ENCODE data around the gene CERS4. TPM values are rescaled to one million over a fixed set of nuclear protein-coding genes. Genes with fewer than 3 reads are reported as not detected.
"Not testable (repeated sequence)": the region's sequence is repeated elsewhere in the genome, so short reads cannot be mapped to it uniquely, and the experiment has no call there.

Gene CERS4
- total and polyA plus RNA-seq, 7 donors, result 1.4 to 40.0 (median 24.1) TPM

DNA sequence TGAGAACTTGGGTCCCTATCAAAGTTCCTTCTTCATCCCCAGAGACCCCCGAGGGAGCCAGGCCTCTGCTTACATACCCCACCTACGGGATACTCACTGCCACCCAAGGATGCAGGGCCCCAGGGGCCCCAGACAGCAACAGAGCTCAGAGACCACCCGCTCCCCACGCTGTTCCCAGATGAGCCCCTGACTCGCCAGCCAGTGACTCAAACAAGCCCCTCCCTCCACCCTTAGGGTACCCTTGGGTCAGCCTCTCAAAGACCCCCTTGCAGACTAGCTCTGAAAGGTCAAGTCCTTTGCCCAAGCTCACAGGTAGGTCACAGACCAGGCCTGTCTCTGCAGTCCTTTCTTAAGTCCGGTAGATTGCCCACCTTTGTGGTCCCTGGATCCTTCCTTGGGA, 53.3 kb downstream of the CERS4 start:
- no peak overlapping the region for H3K27ac ChIP-seq
- no peak overlapping the region for H3K4me3 ChIP-seq
- H3K36me3 ChIP-seq, result peaks cover under 1 to 28% (median 8%) of the 10 kb centered on the region in 4 donors
- no peaks in the 10 kb centered on the region for H3K4me1 ChIP-seq
- no peaks in the 10 kb centered on the region for H3K9me3 ChIP-seq
- TF ChIP-seq POLR2A (IDR thresholded peaks at IDR 0.05), result no peak
- TF ChIP-seq, protein P1, sequence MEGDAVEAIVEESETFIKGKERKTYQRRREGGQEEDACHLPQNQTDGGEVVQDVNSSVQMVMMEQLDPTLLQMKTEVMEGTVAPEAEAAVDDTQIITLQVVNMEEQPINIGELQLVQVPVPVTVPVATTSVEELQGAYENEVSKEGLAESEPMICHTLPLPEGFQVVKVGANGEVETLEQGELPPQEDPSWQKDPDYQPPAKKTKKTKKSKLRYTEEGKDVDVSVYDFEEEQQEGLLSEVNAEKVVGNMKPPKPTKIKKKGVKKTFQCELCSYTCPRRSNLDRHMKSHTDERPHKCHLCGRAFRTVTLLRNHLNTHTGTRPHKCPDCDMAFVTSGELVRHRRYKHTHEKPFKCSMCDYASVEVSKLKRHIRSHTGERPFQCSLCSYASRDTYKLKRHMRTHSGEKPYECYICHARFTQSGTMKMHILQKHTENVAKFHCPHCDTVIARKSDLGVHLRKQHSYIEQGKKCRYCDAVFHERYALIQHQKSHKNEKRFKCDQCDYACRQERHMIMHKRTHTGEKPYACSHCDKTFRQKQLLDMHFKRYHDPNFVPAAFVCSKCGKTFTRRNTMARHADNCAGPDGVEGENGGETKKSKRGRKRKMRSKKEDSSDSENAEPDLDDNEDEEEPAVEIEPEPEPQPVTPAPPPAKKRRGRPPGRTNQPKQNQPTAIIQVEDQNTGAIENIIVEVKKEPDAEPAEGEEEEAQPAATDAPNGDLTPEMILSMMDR (IDR thresholded peaks at IDR 0.05), result no peak
- TF ChIP-seq POLR2AphosphoS5 (IDR thresholded peaks at IDR 0.05), result no peak
- no peak for TF ChIP-seq EP300 (IDR thresholded peaks at IDR 0.05)
- H3K27me3 ChIP-seq, result peaks cover 0 to 1% (median 0%) of the 10 kb centered on the region in 3 donors
- intact Hi-C loops (cut with DNase I), result no loop called here
- DNase-seq, result peak; percentile 50
- 95 to 96% methylated on average over 6 of the region's 6 CpGs for WGBS, 2 donors

DNA sequence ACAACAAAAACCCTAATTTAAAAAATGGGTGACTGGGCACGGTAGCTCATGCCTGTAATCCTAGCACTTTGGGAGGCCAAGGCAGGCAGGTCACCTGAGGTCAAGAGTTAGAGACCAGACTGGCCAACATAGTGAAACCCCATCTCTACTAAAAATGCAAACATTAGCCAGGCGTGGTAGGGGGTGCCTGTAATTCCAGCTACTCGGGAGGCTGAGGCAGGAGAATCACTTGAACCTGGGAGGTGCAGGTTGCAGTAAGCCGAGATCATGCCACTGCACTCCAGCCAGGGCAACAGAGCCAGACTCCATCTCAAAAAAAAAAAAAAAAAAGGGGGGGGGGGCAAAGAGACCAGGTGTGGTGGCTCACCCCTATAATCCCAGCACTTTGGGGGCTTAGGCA, 55.1 kb downstream of the CERS4 start:
- H3K4me3 ChIP-seq, result not testable (repeated sequence)
- peak; percentile 1 for DNase-seq

DNA sequence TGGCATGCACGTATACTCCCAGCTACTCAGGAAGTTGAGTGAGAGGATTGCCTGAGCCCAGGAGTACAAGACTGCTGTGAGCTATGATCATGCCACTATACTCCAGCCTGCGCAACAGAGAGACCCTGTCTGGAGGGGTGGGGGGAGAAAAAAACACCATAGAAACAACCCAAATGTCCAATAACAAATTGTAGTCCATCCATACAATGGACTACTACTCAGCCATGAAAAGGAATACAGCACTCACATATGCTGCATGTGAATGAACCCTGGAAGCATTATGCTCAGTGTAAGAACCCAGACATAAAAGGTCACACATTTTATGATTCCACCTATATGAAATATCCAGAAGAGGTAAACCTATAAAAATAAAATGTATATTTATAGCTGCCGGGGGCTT, 56.7 kb downstream of the CERS4 start:
- H3K27ac ChIP-seq, result no peak overlapping the region
- H3K4me1 ChIP-seq, result peaks cover 0 to 13% (median 6%) of the 10 kb centered on the region in 4 donors
- intact Hi-C loops (cut with DNase I), result no loop called here
- 74 to 76% methylated on average over 3 of the region's 3 CpGs for WGBS, 2 donors
- no peak for TF ChIP-seq POLR2A (IDR thresholded peaks at IDR 0.05)
- TF ChIP-seq POLR2AphosphoS5 (IDR thresholded peaks at IDR 0.05), result no peak
- TF ChIP-seq, protein P1 (IDR thresholded peaks at IDR 0.05), result no peak
- TF ChIP-seq EP300 (IDR thresholded peaks at IDR 0.05), result no peak
- peaks cover 0 to 12% (median 8%) of the 10 kb centered on the region in 4 donors for H3K36me3 ChIP-seq
- no peak overlapping the region for H3K4me3 ChIP-seq
- peaks cover 0 to 8% (median 0%) of the 10 kb centered on the region in 3 donors for H3K27me3 ChIP-seq
- H3K9me3 ChIP-seq, result no peaks in the 10 kb centered on the region
- DNase-seq, result peak; percentile 34

More for the DNA sequence above, 55.1 kb downstream of the CERS4 start:
- H3K27me3 ChIP-seq; H3K9me3 ChIP-seq; intact Hi-C loops (cut with DNase I); H3K4me1 ChIP-seq; H3K27ac ChIP-seq: not testable (repeated sequence)
- 80 to 85% methylated on average over 4 of the region's 4 CpGs for WGBS, 2 donors
- peaks cover 0 to 19% (median 8%) of the 10 kb centered on the region in 4 donors for H3K36me3 ChIP-seq

DNA sequence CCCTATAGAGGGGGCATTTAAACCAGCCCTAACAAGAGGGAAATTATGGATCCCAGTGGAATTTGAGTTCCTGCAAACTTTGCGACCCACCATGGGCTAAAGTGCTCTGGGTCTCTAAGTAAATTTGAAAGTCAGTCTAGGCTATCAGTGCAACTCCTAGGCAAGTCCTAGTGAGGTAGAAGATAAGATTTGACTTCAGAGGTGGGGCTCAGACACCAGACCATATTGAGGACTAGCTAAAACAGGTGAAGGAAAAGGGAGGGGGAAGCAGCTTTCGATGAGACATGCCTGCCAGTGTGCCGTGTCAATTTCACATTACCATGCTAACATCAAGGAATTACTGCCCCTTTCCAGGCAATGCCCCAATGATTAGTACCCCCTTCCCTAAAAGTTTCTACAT, 60.6 kb downstream of the CERS4 start:
- no peak overlapping the region for H3K27ac ChIP-seq
- TF ChIP-seq POLR2A (IDR thresholded peaks at IDR 0.05), result no peak
- intact Hi-C loops (cut with DNase I), result no loop called here
- no peak for DNase-seq
- H3K4me3 ChIP-seq, result peak overlapping the region in 1 of 4 donors; percentile 50
- H3K9me3 ChIP-seq, result no peaks in the 10 kb centered on the region
- H3K27me3 ChIP-seq, result peaks cover 0 to 8% (median 0%) of the 10 kb centered on the region in 3 donors
- 78 to 92% methylated on average over 3 of the region's 3 CpGs for WGBS, 2 donors
- no peaks in the 10 kb centered on the region for H3K36me3 ChIP-seq
- H3K4me1 ChIP-seq, result peaks cover 0 to 13% (median 6%) of the 10 kb centered on the region in 4 donors

DNA sequence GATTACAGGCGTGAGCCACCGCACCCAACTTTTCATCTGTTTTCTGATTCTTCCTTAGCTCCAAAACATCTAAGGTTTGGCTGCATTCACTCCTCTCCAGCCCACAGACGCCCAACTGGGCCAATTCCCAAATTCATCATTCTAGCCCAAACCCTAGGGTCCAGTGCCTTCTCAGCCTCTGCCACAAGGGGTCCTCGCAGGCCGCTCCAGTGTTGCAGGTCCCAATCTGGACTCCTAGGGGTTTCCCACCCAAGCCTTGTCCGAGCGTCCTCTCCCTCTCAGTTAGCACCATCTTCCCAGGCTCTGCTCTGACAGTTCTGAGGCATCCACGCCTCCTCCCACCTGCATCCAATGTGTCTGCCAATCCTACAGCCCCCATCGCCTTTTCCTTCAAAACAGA, 67.3 kb downstream of the CERS4 start:
- H3K4me1 ChIP-seq; DNase-seq; H3K36me3 ChIP-seq; H3K27me3 ChIP-seq; H3K27ac ChIP-seq; H3K4me3 ChIP-seq; intact Hi-C loops (cut with DNase I); H3K9me3 ChIP-seq: not testable (repeated sequence)
- WGBS, 2 donors, result no CpG with 5 or more reads among the region's 9 CpGs

DNA sequence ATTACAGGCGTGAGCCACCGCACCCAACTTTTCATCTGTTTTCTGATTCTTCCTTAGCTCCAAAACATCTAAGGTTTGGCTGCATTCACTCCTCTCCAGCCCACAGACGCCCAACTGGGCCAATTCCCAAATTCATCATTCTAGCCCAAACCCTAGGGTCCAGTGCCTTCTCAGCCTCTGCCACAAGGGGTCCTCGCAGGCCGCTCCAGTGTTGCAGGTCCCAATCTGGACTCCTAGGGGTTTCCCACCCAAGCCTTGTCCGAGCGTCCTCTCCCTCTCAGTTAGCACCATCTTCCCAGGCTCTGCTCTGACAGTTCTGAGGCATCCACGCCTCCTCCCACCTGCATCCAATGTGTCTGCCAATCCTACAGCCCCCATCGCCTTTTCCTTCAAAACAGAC, 82.2 kb downstream of the CERS4 start:
- H3K27me3 ChIP-seq; H3K27ac ChIP-seq; intact Hi-C loops (cut with DNase I); H3K36me3 ChIP-seq; DNase-seq; H3K4me3 ChIP-seq; H3K4me1 ChIP-seq; H3K9me3 ChIP-seq: not testable (repeated sequence)
- no CpG with 5 or more reads among the region's 9 CpGs for WGBS, 2 donors

DNA sequence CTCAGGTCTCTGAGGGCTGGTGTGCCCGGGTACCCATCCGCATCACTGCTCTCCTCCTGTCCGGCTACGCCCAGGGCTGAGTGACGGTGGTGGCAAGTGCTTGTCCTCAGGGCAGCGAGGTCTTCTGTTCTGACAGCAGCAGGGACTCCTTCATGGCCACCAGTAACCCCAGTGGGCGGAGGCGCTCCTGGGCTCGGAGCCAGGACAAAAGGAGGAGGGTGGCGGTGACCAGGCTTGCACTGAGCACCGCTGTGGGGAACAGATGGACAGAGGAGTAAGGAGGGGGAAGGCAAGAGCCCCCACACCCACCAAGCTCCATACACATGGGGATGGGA, 93.2 kb downstream of the CERS4 start:
- WGBS, 2 donors, result 48 to 68% methylated on average over 11 of the region's 11 CpGs
- Histone ChIP-seq H3K4me3 (no peak overlapping the region), H3K9me3 (no peaks in the 10 kb centered on the region), H3K27ac (no peak overlapping the region), H3K4me1 (peaks cover 0 to 10% (median 4%) of the 10 kb centered on the region in 4 donors), H3K36me3 (peaks cover 0 to 6% (median 0%) of the 10 kb centered on the region in 4 donors), H3K27me3 (no peaks in the 10 kb centered on the region)
- TF ChIP-seq, protein P1 (IDR thresholded peaks at IDR 0.05), result no peak
- TF ChIP-seq EP300 (IDR thresholded peaks at IDR 0.05) (no peak), POLR2AphosphoS5 (IDR thresholded peaks at IDR 0.05) (no peak), POLR2A (IDR thresholded peaks at IDR 0.05) (no peak)
- intact Hi-C loops (cut with DNase I), result no loop called here
- peak; percentile 65 for DNase-seq
